Neural cell (in vitro differentiated cells): Measurements from ENCODE around the gene PHF21B. TPM values are rescaled to one million over a fixed set of nuclear protein-coding genes. Genes with fewer than 3 reads are reported as not detected.

Experiments
- H2AFZ ChIP-seq: fragments of 200-600, 300-800 bp; sonication (generic), shearing (Covaris generic); 2 replicates; pipeline ENCODE4 v1.6.0; 2014; ENCODE audit warnings: low read depth, mild to moderate bottlenecking, antibody characterized with exemption, low read length, moderate library complexity
- H3F3A ChIP-seq: fragments of 200-600 bp; shearing (Covaris generic); 2 replicates; pipeline ENCODE4 v1.6.1; 2016; ENCODE audit warnings: mild to moderate bottlenecking, moderate library complexity, mixed read lengths, antibody characterized with exemption, low read length; ENCODE audit not compliant: insufficient read depth, poor library complexity, severe bottlenecking
- H3K27ac ChIP-seq: fragments of 200-600, 300-800 bp; sonication (generic), shearing (Covaris generic); 2 replicates; pipeline ENCODE4 v1.5.1; 2014; ENCODE audit warnings: mild to moderate bottlenecking, low read length, moderate library complexity
- H3K27me3 ChIP-seq: fragments of 300-800, 200-600 bp; sonication (generic), shearing (Covaris generic); 2 replicates; pipeline ENCODE4 v1.6.0; 2014; ENCODE audit warnings: mild to moderate bottlenecking, low read depth, low read length, moderate library complexity; ENCODE audit not compliant: insufficient read depth
- H3K36me3 ChIP-seq: fragments of 300-800, 200-600 bp; sonication (generic), shearing (Covaris generic); 2 replicates; pipeline ENCODE4 v1.5.1; 2014; ENCODE audit warnings: mild to moderate bottlenecking, antibody characterized with exemption, low read length, moderate library complexity; ENCODE audit not compliant: insufficient read depth
- H3K4me2 ChIP-seq: fragments of 300-800, 200-600 bp; sonication (generic), shearing (Covaris generic); 2 replicates; pipeline ENCODE4 v1.6.0; 2014; ENCODE audit warnings: mild to moderate bottlenecking, low read length
- H3K4me3 ChIP-seq: fragments of 300-800, 200-600 bp; sonication (generic), shearing (Covaris generic); 2 replicates; pipeline ENCODE4 v1.5.1; 2014; ENCODE audit warnings: mild to moderate bottlenecking, low read length, moderate library complexity
- H3K79me2 ChIP-seq: fragments of 200-600 bp; shearing (Covaris generic); replicated peaks from 2 replicates; pipeline ENCODE4 v1.6.0; 2014; ENCODE audit warnings: mild to moderate bottlenecking, low read length, moderate library complexity; ENCODE audit not compliant: insufficient read depth
- H3K9ac ChIP-seq: fragments of 300-800, 200-600 bp; sonication (generic), shearing (Covaris generic); 2 replicates; pipeline ENCODE4 v1.6.1; 2016; ENCODE audit warnings: mild to moderate bottlenecking, low read length, mixed read lengths
- H3K9me2 ChIP-seq: fragments of 200-600 bp; shearing (Covaris generic); 2 replicates; pipeline ENCODE4 v1.6.1; 2016; ENCODE audit warnings: mild to moderate bottlenecking, low read length, mixed read lengths; ENCODE audit not compliant: insufficient read depth
- H3K9me3 ChIP-seq: fragments of 200-600, 300-800 bp; sonication (generic), shearing (Covaris generic); 2 replicates; pipeline ENCODE4 v1.6.1; 2016; ENCODE audit warnings: mild to moderate bottlenecking, mixed run types, low read length, moderate library complexity, mixed read lengths
- H4K20me1 ChIP-seq: fragments of 200-600 bp; shearing (Covaris generic); 2 replicates; pipeline ENCODE4 v1.6.1; 2016; ENCODE audit warnings: mild to moderate bottlenecking, mixed run types; ENCODE audit not compliant: insufficient read depth
- EP300 ChIP-seq: fragments of 450-650 bp; conservative IDR thresholded peaks from 2 replicates; pipeline ENCODE4 v1.6.1; 2014; ENCODE audit warnings: antibody characterized with exemption, mild to moderate bottlenecking, moderate library complexity; ENCODE audit not compliant: poor library complexity, severe bottlenecking
- EZH2 ChIP-seq: fragments of 200-600, 300-800 bp; shearing (Covaris generic), sonication (generic); IDR thresholded peaks from 2 replicates; pipeline ENCODE4 v1.6.1; 2014; ENCODE audit warnings: antibody characterized with exemption, low read length, borderline replicate concordance, mild to moderate bottlenecking; ENCODE audit not compliant: insufficient read depth, poor library complexity, severe bottlenecking
- MXI1 ChIP-seq: fragments of 450-650 bp; conservative IDR thresholded peaks from 2 replicates; pipeline ENCODE4 v1.6.1; 2014; ENCODE audit warnings: antibody characterized with exemption, mild to moderate bottlenecking; ENCODE audit not compliant: poor library complexity, severe bottlenecking
- POLR2AphosphoS5 ChIP-seq: IDR thresholded peaks from 2 replicates; pipeline ENCODE4 v1.6.1; 2012
- RAD21 ChIP-seq: fragments of 450-650 bp; conservative IDR thresholded peaks from 2 replicates; pipeline ENCODE4 v1.6.1; 2014; ENCODE audit warnings: antibody characterized with exemption, mild to moderate bottlenecking, moderate library complexity
- SMC3 ChIP-seq: fragments of 450-650 bp; conservative IDR thresholded peaks from 2 replicates; pipeline ENCODE4 v1.6.1; 2014; ENCODE audit warnings: antibody characterized with exemption, mild to moderate bottlenecking, moderate library complexity; ENCODE audit not compliant: poor library complexity
- TAF1 ChIP-seq: IDR thresholded peaks from 2 replicates; pipeline ENCODE4 v1.6.1; 2012; ENCODE audit warnings: low read depth
- polyA plus RNA-seq: library from polyadenylated mRNA; depleted of rRNA; stranded (reverse); fragments of >200 nt; gene quantifications from 2 replicates; pipeline ENCODE4 v1.2.3, GENCODE V29; 2014
- TF ChIP-seq, protein P1 (sequence below): fragments of 450-650 bp; IDR thresholded peaks from 2 replicates; pipeline ENCODE4 v1.5.1; 2014; ENCODE audit warnings: antibody characterized with exemption, mild to moderate bottlenecking, moderate library complexity; ENCODE audit not compliant: poor library complexity, severe bottlenecking
- TF ChIP-seq, protein P2 (sequence below): IDR thresholded peaks from 2 replicates; pipeline ENCODE4 v1.6.1; 2012; ENCODE audit warnings: borderline replicate concordance

Gene PHF21B
- polyA plus RNA-seq, 1 donor from 2014 or later = 49.5 TPM

DNA sequence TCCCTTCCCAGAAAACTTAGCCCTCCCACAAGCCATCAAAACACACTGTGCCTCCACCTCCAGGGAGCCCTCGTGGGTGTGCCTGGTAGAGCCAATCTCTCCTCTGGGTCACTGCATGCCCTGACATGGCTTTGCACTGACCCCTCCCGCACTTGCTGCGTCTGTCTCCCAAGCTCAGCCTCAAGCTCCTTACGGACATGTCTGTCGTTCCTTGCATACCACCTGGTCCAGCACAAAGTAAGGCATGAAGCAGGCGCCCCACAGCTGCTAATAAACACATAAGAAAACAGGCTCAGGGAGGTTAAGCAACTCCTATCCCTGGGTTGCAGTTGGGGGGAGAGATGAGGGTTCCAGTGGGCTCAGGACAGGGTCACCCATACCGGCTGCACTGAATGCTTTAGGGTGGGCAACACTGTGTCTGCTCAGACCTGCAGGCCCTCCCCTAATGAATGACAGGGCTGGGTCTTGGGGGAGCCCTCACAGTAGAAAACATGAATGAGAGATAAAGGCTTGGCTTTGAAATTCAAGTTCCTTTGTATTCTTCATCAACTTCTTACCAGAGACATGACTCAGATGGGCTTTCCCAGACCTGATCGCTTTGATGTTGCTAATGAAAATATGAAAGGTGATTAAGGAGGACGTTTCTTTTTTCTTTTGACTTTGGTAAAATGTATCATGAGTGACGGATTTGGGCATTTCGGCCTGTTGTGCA, 38.0 kb downstream of the PHF21B start:
- Histone ChIP-seq H3K27ac (no peak overlapping the region), H4K20me1 (no peaks in the 10 kb centered on the region)

DNA sequence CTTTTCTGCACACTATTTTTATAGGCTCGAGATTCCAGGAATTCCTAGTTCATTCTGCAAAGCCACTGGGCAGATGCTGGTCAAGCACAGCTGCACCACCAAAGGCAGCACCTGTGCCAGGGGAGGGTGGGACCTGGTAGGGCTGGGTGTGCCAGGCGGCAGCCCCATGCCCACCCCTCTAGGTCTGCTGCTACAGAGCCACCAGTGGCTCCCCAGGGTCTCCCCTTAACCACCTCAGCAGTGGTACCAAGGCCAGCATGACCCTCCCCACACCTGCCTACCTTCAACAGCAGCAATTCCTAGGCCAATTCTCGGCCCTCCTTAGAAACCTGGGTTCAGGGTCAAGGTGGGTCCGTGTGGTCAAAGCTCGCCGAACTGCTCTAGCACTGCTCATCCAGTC, 39.5 kb downstream of the PHF21B start:
- Histone ChIP-seq H3K27ac (no peak overlapping the region), H3K36me3 (no peaks in the 10 kb centered on the region), H3K27me3 (no peaks in the 10 kb centered on the region), H3K4me3 (no peak overlapping the region), H3K4me2 (no peak overlapping the region), H3K9ac (no peak overlapping the region), H3K9me3 (no peaks in the 10 kb centered on the region), H3F3A (no peaks in the 10 kb centered on the region), H2AFZ (no peak overlapping the region), H3K9me2 (no peaks in the 10 kb centered on the region), H4K20me1 (no peaks in the 10 kb centered on the region), H3K79me2 (peaks cover 51% of the 10 kb centered on the region)
- no peak for TF ChIP-seq POLR2AphosphoS5
- TF ChIP-seq TAF1 = no peak
- TF ChIP-seq, protein P1, sequence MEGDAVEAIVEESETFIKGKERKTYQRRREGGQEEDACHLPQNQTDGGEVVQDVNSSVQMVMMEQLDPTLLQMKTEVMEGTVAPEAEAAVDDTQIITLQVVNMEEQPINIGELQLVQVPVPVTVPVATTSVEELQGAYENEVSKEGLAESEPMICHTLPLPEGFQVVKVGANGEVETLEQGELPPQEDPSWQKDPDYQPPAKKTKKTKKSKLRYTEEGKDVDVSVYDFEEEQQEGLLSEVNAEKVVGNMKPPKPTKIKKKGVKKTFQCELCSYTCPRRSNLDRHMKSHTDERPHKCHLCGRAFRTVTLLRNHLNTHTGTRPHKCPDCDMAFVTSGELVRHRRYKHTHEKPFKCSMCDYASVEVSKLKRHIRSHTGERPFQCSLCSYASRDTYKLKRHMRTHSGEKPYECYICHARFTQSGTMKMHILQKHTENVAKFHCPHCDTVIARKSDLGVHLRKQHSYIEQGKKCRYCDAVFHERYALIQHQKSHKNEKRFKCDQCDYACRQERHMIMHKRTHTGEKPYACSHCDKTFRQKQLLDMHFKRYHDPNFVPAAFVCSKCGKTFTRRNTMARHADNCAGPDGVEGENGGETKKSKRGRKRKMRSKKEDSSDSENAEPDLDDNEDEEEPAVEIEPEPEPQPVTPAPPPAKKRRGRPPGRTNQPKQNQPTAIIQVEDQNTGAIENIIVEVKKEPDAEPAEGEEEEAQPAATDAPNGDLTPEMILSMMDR = no peak
- TF ChIP-seq EP300 = no peak
- TF ChIP-seq EZH2 = no peak
- no peak for TF ChIP-seq SMC3
- no peak for TF ChIP-seq RAD21
- TF ChIP-seq, protein P2, sequence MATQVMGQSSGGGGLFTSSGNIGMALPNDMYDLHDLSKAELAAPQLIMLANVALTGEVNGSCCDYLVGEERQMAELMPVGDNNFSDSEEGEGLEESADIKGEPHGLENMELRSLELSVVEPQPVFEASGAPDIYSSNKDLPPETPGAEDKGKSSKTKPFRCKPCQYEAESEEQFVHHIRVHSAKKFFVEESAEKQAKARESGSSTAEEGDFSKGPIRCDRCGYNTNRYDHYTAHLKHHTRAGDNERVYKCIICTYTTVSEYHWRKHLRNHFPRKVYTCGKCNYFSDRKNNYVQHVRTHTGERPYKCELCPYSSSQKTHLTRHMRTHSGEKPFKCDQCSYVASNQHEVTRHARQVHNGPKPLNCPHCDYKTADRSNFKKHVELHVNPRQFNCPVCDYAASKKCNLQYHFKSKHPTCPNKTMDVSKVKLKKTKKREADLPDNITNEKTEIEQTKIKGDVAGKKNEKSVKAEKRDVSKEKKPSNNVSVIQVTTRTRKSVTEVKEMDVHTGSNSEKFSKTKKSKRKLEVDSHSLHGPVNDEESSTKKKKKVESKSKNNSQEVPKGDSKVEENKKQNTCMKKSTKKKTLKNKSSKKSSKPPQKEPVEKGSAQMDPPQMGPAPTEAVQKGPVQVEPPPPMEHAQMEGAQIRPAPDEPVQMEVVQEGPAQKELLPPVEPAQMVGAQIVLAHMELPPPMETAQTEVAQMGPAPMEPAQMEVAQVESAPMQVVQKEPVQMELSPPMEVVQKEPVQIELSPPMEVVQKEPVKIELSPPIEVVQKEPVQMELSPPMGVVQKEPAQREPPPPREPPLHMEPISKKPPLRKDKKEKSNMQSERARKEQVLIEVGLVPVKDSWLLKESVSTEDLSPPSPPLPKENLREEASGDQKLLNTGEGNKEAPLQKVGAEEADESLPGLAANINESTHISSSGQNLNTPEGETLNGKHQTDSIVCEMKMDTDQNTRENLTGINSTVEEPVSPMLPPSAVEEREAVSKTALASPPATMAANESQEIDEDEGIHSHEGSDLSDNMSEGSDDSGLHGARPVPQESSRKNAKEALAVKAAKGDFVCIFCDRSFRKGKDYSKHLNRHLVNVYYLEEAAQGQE = no peak
- no peak for TF ChIP-seq MXI1

More for the DNA sequence above, 38.0 kb downstream of the PHF21B start:
- Histone ChIP-seq H3K9me3 (no peaks in the 10 kb centered on the region), H3F3A (no peaks in the 10 kb centered on the region), H3K36me3 (no peaks in the 10 kb centered on the region), H3K4me3 (no peak overlapping the region), H3K9me2 (no peaks in the 10 kb centered on the region), H2AFZ (no peak overlapping the region), H3K4me2 (no peak overlapping the region), H3K27me3 (no peaks in the 10 kb centered on the region), H3K79me2 (peaks cover 56% of the 10 kb centered on the region), H3K9ac (no peak overlapping the region)
- TF ChIP-seq, protein P1 = no peak
- TF ChIP-seq EZH2 (no peak), TAF1 (no peak), POLR2AphosphoS5 (no peak), SMC3 (no peak), MXI1 (no peak), EP300 (no peak), RAD21 (no peak)
- TF ChIP-seq, protein P2 = no peak
